ENCODE data around the gene PPFIBP1. TPM values are rescaled to one million over a fixed set of nuclear protein-coding genes. Genes with fewer than 3 reads are reported as not detected.

The PPFIBP1 gene
- polyA plus RNA-seq, 2 of the 4 experiments (the other 2 are of a cell fraction), result 24.8 to 89.0 TPM

DNA sequence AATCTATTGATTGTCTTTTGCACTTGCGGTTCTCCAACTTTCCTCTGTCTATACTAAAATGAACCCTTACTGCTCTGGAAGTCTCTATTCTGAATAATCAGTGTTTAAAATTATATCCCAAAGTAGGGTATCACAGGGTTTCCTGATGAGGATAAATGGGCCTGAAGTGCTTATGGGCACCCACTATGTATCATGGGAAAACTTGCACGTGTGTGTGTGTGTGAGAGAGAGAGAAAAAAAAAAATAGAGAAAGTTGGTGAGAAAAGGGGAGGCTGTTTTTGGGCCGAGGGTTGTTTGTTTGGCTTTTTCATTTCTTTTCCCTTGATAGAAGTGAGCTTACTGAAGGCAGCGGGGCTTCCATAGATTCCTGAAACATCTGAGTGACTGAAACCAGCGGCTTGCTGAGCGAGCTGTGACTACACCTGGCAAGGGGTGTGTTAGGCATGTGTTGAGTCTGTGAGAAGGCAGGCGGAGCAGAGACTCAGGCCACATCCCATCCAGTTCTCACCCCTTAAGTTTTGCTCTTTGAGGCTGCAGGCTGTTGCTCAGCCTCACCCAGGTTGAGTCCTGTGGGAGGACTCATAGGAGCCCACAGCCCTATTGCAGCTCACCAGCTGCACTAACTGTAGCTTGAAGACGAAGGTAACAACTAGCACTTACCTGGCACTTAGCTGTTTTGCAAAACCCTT lies 17.2 kb downstream of the PPFIBP1 start:
- WGBS (ENCODE audit: missing lambda C conversion rate), result 88% methylated on average over 8 of the region's 8 CpGs
- POLR2A ChIA-PET, result no interaction called here
- FAIRE-seq (no peak), DNase-seq (ENCODE audit: low read depth in 1 of 2, low spot score in 1 of 2) (no peak), ATAC-seq (peak in 1 of 2 experiments; percentile 37; a peak in 2 of 6 replicates)
- Histone ChIP-seq H3K4me3 (no peak overlapping the region), H3K4me1 (peaks cover 35% of the 10 kb centered on the region), H3K4me2 (no peak overlapping the region), H3K9me3 (no peaks in the 10 kb centered on the region), H3K27ac (0 out of 6 replicates have a peak overlapping the region, but pooled peaks of 1 of the 2 experiments have one; percentile 31)
- TF ChIP-seq NFE2L2 (conservative IDR thresholded peaks at IDR 0.05; ENCODE audit: low read length) (no peak), MAZ (IDR thresholded peaks at IDR 0.05; ENCODE audit: borderline replicate concordance, low read depth, low read length) (no peak), RNF2 (IDR thresholded peaks at IDR 0.05; ENCODE audit: borderline replicate concordance, low read depth) (no peak), CBX8 (IDR thresholded peaks at IDR 0.05) (no peak), KDM5A (IDR thresholded peaks at IDR 0.05) (no peak), BHLHE40 (IDR thresholded peaks at IDR 0.05; ENCODE audit: low read depth, low read length) (no peak), KDM1A (IDR thresholded peaks at IDR 0.05; ENCODE audit: low read depth) (no peak), POLR2A (IDR thresholded peaks at IDR 0.05; ENCODE audit: low read length) (no peak), GATA3 (IDR thresholded peaks at IDR 0.05; ENCODE audit: borderline replicate concordance) (no peak), CBX2 (IDR thresholded peaks at IDR 0.05; ENCODE audit: borderline replicate concordance, low read depth) (no peak), ESRRA (IDR thresholded peaks at IDR 0.05; ENCODE audit: borderline replicate concordance, low read length) (no peak), FOSB (CRISPR knock-in tag; IDR thresholded peaks at IDR 0.05) (no peak), ZFP36 (IDR thresholded peaks at IDR 0.05; ENCODE audit: borderline replicate concordance, partially characterized antibody) (no peak), HOXA7 (CRISPR knock-in tag; IDR thresholded peaks at IDR 0.05) (no peak), EHF (CRISPR knock-in tag; IDR thresholded peaks at IDR 0.05) (no peak)
- TF ChIP-seq, protein P1, sequence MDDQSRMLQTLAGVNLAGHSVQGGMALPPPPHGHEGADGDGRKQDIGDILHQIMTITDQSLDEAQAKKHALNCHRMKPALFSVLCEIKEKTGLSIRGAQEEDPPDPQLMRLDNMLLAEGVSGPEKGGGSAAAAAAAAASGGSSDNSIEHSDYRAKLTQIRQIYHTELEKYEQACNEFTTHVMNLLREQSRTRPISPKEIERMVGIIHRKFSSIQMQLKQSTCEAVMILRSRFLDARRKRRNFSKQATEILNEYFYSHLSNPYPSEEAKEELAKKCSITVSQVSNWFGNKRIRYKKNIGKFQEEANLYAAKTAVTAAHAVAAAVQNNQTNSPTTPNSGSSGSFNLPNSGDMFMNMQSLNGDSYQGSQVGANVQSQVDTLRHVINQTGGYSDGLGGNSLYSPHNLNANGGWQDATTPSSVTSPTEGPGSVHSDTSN (IDR thresholded peaks at IDR 0.05), result no peak
- TF ChIP-seq, protein P2, sequence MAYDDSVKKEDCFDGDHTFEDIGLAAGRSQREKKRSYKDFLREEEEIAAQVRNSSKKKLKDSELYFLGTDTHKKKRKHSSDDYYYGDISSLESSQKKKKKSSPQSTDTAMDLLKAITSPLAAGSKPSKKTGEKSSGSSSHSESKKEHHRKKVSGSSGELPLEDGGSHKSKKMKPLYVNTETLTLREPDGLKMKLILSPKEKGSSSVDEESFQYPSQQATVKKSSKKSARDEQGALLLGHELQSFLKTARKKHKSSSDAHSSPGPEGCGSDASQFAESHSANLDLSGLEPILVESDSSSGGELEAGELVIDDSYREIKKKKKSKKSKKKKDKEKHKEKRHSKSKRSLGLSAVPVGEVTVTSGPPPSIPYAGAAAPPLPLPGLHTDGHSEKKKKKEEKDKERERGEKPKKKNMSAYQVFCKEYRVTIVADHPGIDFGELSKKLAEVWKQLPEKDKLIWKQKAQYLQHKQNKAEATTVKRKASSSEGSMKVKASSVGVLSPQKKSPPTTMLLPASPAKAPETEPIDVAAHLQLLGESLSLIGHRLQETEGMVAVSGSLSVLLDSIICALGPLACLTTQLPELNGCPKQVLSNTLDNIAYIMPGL (CRISPR knock-in tag; IDR thresholded peaks at IDR 0.05; ENCODE audit: borderline replicate concordance), result no peak
- CTCF ChIA-PET, result interaction anchor here (0.6 to 1.5 kb wide), 2 partner anchors 17 to 19 kb away, joined by 3 read pairs; partner anchors contain the start of gene PPFIBP1

GRCh38 chr12:27542628-27543027 lies 18.6 kb downstream of the PPFIBP1 start:
- ATAC-seq (peak; percentile 58 to 78; a peak in 4 of 6 replicates), FAIRE-seq (no peak), DNase-seq (ENCODE audit: low read depth in 1 of 2, low spot score in 1 of 2) (peak in 1 of 2 experiments; percentile 46)
- POLR2A ChIA-PET, result no interaction called here
- 65% methylated on average over 5 of the region's 5 CpGs for WGBS (ENCODE audit: missing lambda C conversion rate)
- Histone ChIP-seq H3K4me3 (no peak overlapping the region), H3K4me1 (peaks cover 36% of the 10 kb centered on the region), H3K9me3 (no peaks in the 10 kb centered on the region), H3K4me2 (peak overlapping the region; percentile 53), H3K27ac (peak overlapping the region; percentile 18 to 30; a peak in 3 of 6 replicates)
- CTCF ChIA-PET, result interaction anchor here (0.8 to 1.5 kb wide), 3 partner anchors 9 to 19 kb away, joined by 3 to 4 read pairs (median 3); partner anchors contain the start of gene PPFIBP1
- TF ChIP-seq HEYL (CRISPR knock-in tag; IDR thresholded peaks at IDR 0.05) (no peak), KDM1A (IDR thresholded peaks at IDR 0.05; ENCODE audit: low read depth) (no peak), CEBPB (IDR thresholded peaks at IDR 0.05) (no peak), NR3C1 (IDR thresholded peaks at IDR 0.05) (no peak), E2F6 (IDR thresholded peaks at IDR 0.05; ENCODE audit: borderline replicate concordance, low read depth) (no peak), HDAC2 (IDR thresholded peaks at IDR 0.05) (no peak), POLR2AphosphoS2 (conservative IDR thresholded peaks at IDR 0.05; ENCODE audit: low read length) (no peak), GATA3 (IDR thresholded peaks at IDR 0.05; ENCODE audit: borderline replicate concordance) (no peak), EP300 (IDR thresholded peaks at IDR 0.05) (no peak), TP53 (CRISPR knock-in tag; IDR thresholded peaks at IDR 0.05) (no peak)
- TF ChIP-seq, protein P3, sequence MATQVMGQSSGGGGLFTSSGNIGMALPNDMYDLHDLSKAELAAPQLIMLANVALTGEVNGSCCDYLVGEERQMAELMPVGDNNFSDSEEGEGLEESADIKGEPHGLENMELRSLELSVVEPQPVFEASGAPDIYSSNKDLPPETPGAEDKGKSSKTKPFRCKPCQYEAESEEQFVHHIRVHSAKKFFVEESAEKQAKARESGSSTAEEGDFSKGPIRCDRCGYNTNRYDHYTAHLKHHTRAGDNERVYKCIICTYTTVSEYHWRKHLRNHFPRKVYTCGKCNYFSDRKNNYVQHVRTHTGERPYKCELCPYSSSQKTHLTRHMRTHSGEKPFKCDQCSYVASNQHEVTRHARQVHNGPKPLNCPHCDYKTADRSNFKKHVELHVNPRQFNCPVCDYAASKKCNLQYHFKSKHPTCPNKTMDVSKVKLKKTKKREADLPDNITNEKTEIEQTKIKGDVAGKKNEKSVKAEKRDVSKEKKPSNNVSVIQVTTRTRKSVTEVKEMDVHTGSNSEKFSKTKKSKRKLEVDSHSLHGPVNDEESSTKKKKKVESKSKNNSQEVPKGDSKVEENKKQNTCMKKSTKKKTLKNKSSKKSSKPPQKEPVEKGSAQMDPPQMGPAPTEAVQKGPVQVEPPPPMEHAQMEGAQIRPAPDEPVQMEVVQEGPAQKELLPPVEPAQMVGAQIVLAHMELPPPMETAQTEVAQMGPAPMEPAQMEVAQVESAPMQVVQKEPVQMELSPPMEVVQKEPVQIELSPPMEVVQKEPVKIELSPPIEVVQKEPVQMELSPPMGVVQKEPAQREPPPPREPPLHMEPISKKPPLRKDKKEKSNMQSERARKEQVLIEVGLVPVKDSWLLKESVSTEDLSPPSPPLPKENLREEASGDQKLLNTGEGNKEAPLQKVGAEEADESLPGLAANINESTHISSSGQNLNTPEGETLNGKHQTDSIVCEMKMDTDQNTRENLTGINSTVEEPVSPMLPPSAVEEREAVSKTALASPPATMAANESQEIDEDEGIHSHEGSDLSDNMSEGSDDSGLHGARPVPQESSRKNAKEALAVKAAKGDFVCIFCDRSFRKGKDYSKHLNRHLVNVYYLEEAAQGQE (IDR thresholded peaks at IDR 0.05), result no peak
- TF ChIP-seq, protein P4, sequence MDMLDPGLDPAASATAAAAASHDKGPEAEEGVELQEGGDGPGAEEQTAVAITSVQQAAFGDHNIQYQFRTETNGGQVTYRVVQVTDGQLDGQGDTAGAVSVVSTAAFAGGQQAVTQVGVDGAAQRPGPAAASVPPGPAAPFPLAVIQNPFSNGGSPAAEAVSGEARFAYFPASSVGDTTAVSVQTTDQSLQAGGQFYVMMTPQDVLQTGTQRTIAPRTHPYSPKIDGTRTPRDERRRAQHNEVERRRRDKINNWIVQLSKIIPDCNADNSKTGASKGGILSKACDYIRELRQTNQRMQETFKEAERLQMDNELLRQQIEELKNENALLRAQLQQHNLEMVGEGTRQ (IDR thresholded peaks at IDR 0.05), result no peak
- TF ChIP-seq, protein P1 (IDR thresholded peaks at IDR 0.05), result no peak

All from A549 (cell line).